ENCODE results near the gene TMX2. TPM values are rescaled to one million over a fixed set of nuclear protein-coding genes. Genes with fewer than 3 reads are reported as not detected.

TMX2 gene
- total RNA-seq, 1 donor, result 47.8 TPM

GRCh38 chr11:57751176-57751575 lies 38.8 kb downstream of the TMX2 start:
- TF ChIP-seq CTCF (IDR thresholded peaks at IDR 0.05; ENCODE audit: extremely low read depth, low read depth, low read length), result no peak
- DNase-seq (ENCODE audit: insufficient read length, low spot score, missing footprints), result no peak

GRCh38 chr11:57751676-57752253 lies 39.4 kb downstream of the TMX2 start, which contains the start of gene BTBD18:
Gene BTBD18 (minus strand): TSS chr11:57751819. CDS start chr11:57751188, 631 bp downstream.
- Histone ChIP-seq H3K36me3 (ENCODE audit: insufficient read depth, low read length) (peaks cover 3% of the 10 kb centered on the region), H3K27ac (ENCODE audit: low read depth, low read length) (no peak within 1 kb of the TSS), H2AFZ (ENCODE audit: low read length) (no peak within 1 kb of the TSS), H3K4me1 (ENCODE audit: insufficient read depth, low read length) (no peaks in the 10 kb centered on the region), H4K20me1 (ENCODE audit: insufficient read depth, low read length) (no peaks in the 10 kb centered on the region), H3K4me3 (ENCODE audit: insufficient read depth, low read length) (no peak within 1 kb of the TSS), H3K9me3 (ENCODE audit: low read depth, low read length) (no peaks in the 10 kb centered on the region), H3K4me2 (ENCODE audit: insufficient read depth, low read length) (no peak within 1 kb of the TSS), H3K27me3 (ENCODE audit: insufficient read depth, low read length) (no peaks in the 10 kb centered on the region), H3K79me2 (ENCODE audit: insufficient read depth, low read length) (no peaks in the 10 kb centered on the region)
- peak; percentile 90 for DNase-seq (ENCODE audit: insufficient read length, low spot score, missing footprints)
- peak; percentile 63 for TF ChIP-seq CTCF (IDR thresholded peaks at IDR 0.05; ENCODE audit: extremely low read depth, low read depth, low read length)

More at GRCh38 chr11:57751176-57751575, 38.8 kb downstream of the TMX2 start:
- Histone ChIP-seq H3K4me1 (ENCODE audit: insufficient read depth, low read length) (no peaks in the 10 kb centered on the region), H3K4me2 (ENCODE audit: insufficient read depth, low read length) (no peak overlapping the region), H3K79me2 (ENCODE audit: insufficient read depth, low read length) (no peaks in the 10 kb centered on the region), H3K27me3 (ENCODE audit: insufficient read depth, low read length) (no peaks in the 10 kb centered on the region), H3K27ac (ENCODE audit: low read depth, low read length) (no peak overlapping the region), H3K36me3 (ENCODE audit: insufficient read depth, low read length) (peaks cover 5% of the 10 kb centered on the region), H3K4me3 (ENCODE audit: insufficient read depth, low read length) (no peak overlapping the region), H3K9me3 (ENCODE audit: low read depth, low read length) (no peaks in the 10 kb centered on the region), H2AFZ (ENCODE audit: low read length) (no peak overlapping the region), H4K20me1 (ENCODE audit: insufficient read depth, low read length) (no peaks in the 10 kb centered on the region)

- Histone ChIP-seq H3K27ac (ENCODE audit: low read depth, low read length) (no peak overlapping the region), H3K4me1 (ENCODE audit: insufficient read depth, low read length) (no peaks in the 10 kb centered on the region), H4K20me1 (ENCODE audit: insufficient read depth, low read length) (no peaks in the 10 kb centered on the region), H3K4me2 (ENCODE audit: insufficient read depth, low read length) (no peak overlapping the region), H3K4me3 (ENCODE audit: insufficient read depth, low read length) (no peak overlapping the region), H3K79me2 (ENCODE audit: insufficient read depth, low read length) (no peaks in the 10 kb centered on the region), H3K36me3 (ENCODE audit: insufficient read depth, low read length) (no peaks in the 10 kb centered on the region), H3K9me3 (ENCODE audit: low read depth, low read length) (no peaks in the 10 kb centered on the region), H3K27me3 (ENCODE audit: insufficient read depth, low read length) (no peaks in the 10 kb centered on the region), H2AFZ (ENCODE audit: low read length) (no peak overlapping the region)
- DNase-seq (ENCODE audit: insufficient read length, low spot score, missing footprints), result no peak
- TF ChIP-seq CTCF (IDR thresholded peaks at IDR 0.05; ENCODE audit: extremely low read depth, low read depth, low read length), result no peak
Measured at GRCh38 chr11:57752954-57753353, 40.6 kb downstream of the TMX2 start.

GRCh38 chr11:57758174-57758573 lies 45.8 kb downstream of the TMX2 start:
- Histone ChIP-seq H3K27ac (ENCODE audit: low read depth, low read length) (no peak overlapping the region), H2AFZ (ENCODE audit: low read length) (no peak overlapping the region), H4K20me1 (ENCODE audit: insufficient read depth, low read length) (peaks cover 2% of the 10 kb centered on the region), H3K4me2 (ENCODE audit: insufficient read depth, low read length) (no peak overlapping the region), H3K79me2 (ENCODE audit: insufficient read depth, low read length) (peaks cover 12% of the 10 kb centered on the region), H3K27me3 (ENCODE audit: insufficient read depth, low read length) (no peaks in the 10 kb centered on the region), H3K9me3 (ENCODE audit: low read depth, low read length) (no peaks in the 10 kb centered on the region), H3K36me3 (ENCODE audit: insufficient read depth, low read length) (no peaks in the 10 kb centered on the region), H3K4me1 (ENCODE audit: insufficient read depth, low read length) (peaks cover 3% of the 10 kb centered on the region), H3K4me3 (ENCODE audit: insufficient read depth, low read length) (no peak overlapping the region)
- DNase-seq (ENCODE audit: insufficient read length, low spot score, missing footprints), result no peak
- no peak for TF ChIP-seq CTCF (IDR thresholded peaks at IDR 0.05; ENCODE audit: extremely low read depth, low read depth, low read length)
